Thyroid gland (tissue), 4 donors: ENCODE measurements around the gene KAZALD1. TPM values are rescaled to one million over a fixed set of nuclear protein-coding genes. Genes with fewer than 3 reads are reported as not detected.

Experiments
- DNase-seq, 2 donors: peaks; one replicate each; pipeline ENCODE4 v3.0.0-alpha.2; 2019
- H3K27ac ChIP-seq, 3 donors: fragments of 200-600 bp; sonication (generic); 1 replicate in 2 of 3; 2 replicates in 1 of 3; pipeline ENCODE4 v1.5.1; 2016 to 2019; ENCODE audit warnings: mild to moderate bottlenecking in 1 of 3, moderate library complexity in 1 of 3
- H3K27me3 ChIP-seq: fragments of 200-600 bp; sonication (generic); one replicate; pipeline ENCODE4 v1.5.1; 2019
- H3K36me3 ChIP-seq, 2 donors: fragments of 200-600 bp; sonication (generic); one replicate each; pipeline ENCODE4 v1.5.1; 2016 to 2019
- H3K4me1 ChIP-seq, 2 donors: fragments of 200-600 bp; sonication (generic); one replicate each; pipeline ENCODE4 v1.5.1; 2017 to 2019
- H3K4me3 ChIP-seq, 3 donors: fragments of 200-600 bp; sonication (generic); replicated peaks in 1 of 3; 1 replicate in 2 of 3; 2 replicates in 1 of 3; pipeline ENCODE4 v1.5.1; 2016; ENCODE audit warnings: mild to moderate bottlenecking in 1 of 3
- H3K9me3 ChIP-seq: fragments of 200-600 bp; sonication (generic); one replicate; pipeline ENCODE4 v1.5.1; 2017
- POLR2A ChIP-seq, 2 donors: fragments of 450-650 bp; IDR thresholded peaks; one replicate each; pipeline ENCODE4 v1.6.1; 2017; ENCODE audit warnings: antibody characterized with exemption in 2 of 2, mild to moderate bottlenecking in 2 of 2, moderate library complexity in 1 of 2
- WGBS, 2 donors: methylation state at CpG; one replicate each; pipeline ENCODE4 v1.1.5; 2017; 5-methylcytosine and 5-hydroxymethylcytosine counted together
- intact Hi-C: fragments of 100-400 bp; cut with DNase I; formaldehyde crosslinking; loops from one replicate; pipeline ENCODE4 v1.15.1; 2023
- total RNA-seq, 4 donors: library from RNA; depleted of rRNA; stranded (reverse); fragments of >200 nt; gene quantifications; one replicate each; pipeline ENCODE4 v1.2.3, GENCODE V29; 2016
- TF ChIP-seq, protein P1 (sequence below), 6 experiments: fragments of 200-600 bp in 3 of 6; fragments of 450-650 bp in 3 of 6; sonication (generic) in 3 of 6; IDR thresholded peaks; one replicate each; pipeline ENCODE4 v1.5.1; 2016 to 2019; ENCODE audit warnings: antibody characterized with exemption in 6 of 6, mild to moderate bottlenecking in 2 of 6, inconsistent platforms in 1 of 6, moderate library complexity in 1 of 6

KAZALD1 gene, protein sequence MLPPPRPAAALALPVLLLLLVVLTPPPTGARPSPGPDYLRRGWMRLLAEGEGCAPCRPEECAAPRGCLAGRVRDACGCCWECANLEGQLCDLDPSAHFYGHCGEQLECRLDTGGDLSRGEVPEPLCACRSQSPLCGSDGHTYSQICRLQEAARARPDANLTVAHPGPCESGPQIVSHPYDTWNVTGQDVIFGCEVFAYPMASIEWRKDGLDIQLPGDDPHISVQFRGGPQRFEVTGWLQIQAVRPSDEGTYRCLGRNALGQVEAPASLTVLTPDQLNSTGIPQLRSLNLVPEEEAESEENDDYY
- total RNA-seq: 1 to 10 TPM; 3.1 to 9.9 (median 6.3) TPM

- no peaks in the 10 kb centered on the region for H3K36me3 ChIP-seq
- H3K4me1 ChIP-seq: peaks cover 32 to 45% of the 10 kb centered on the region in 2 donors
- intact Hi-C loops: no loop called here
- DNase-seq: peak in 1 of 2 donors; percentile 32
- peak within 1 kb of the TSS; percentile 30 to 93 (median 53) for H3K4me3 ChIP-seq
- H3K9me3 ChIP-seq: no peaks in the 10 kb centered on the region
- peak within 1 kb of the TSS; percentile 85 to 100 (median 99) for H3K27ac ChIP-seq
- WGBS, 2 donors: 57 to 61% methylated on average over 29 to 31 of the region's 31 CpGs
- H3K27me3 ChIP-seq: no peaks in the 10 kb centered on the region
- TF ChIP-seq POLR2A (IDR thresholded peaks at IDR 0.05): no peak
- TF ChIP-seq, protein P1, sequence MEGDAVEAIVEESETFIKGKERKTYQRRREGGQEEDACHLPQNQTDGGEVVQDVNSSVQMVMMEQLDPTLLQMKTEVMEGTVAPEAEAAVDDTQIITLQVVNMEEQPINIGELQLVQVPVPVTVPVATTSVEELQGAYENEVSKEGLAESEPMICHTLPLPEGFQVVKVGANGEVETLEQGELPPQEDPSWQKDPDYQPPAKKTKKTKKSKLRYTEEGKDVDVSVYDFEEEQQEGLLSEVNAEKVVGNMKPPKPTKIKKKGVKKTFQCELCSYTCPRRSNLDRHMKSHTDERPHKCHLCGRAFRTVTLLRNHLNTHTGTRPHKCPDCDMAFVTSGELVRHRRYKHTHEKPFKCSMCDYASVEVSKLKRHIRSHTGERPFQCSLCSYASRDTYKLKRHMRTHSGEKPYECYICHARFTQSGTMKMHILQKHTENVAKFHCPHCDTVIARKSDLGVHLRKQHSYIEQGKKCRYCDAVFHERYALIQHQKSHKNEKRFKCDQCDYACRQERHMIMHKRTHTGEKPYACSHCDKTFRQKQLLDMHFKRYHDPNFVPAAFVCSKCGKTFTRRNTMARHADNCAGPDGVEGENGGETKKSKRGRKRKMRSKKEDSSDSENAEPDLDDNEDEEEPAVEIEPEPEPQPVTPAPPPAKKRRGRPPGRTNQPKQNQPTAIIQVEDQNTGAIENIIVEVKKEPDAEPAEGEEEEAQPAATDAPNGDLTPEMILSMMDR (IDR thresholded peaks at IDR 0.05): no peak
These were observed at the start of gene KAZALD1 for GRCh38 chr10:101061624-101062231. Gene KAZALD1 (plus strand): TSS chr10:101061989. CDS start chr10:101062593, 604 bp downstream.

- 15 to 26% methylated on average over 12 of the region's 14 CpGs for WGBS, 2 donors
These were observed 49.0 kb upstream of the KAZALD1 start for GRCh38 chr10:101012525-101013364.

GRCh38 chr10:101013365-101013825, 48.4 kb upstream of the KAZALD1 start:
- no peak for DNase-seq
- Histone ChIP-seq H3K4me1 (peaks cover 7 to 10% of the 10 kb centered on the region in 2 donors), H3K36me3 (no peaks in the 10 kb centered on the region), H3K27ac (no peak overlapping the region), H3K4me3 (no peak overlapping the region), H3K9me3 (no peaks in the 10 kb centered on the region), H3K27me3 (peaks cover 7% of the 10 kb centered on the region)
- TF ChIP-seq, protein P1 (IDR thresholded peaks at IDR 0.05): no peak
- no peak for TF ChIP-seq POLR2A (IDR thresholded peaks at IDR 0.05)
- WGBS, 2 donors: 51 to 61% methylated on average over 9 of the region's 9 CpGs
- intact Hi-C loops: loop anchor here (2.0 kb wide), 1 partner anchor 19 kb away; no protein-coding TSS in a partner anchor

More at GRCh38 chr10:101012525-101013364, 49.0 kb upstream of the KAZALD1 start:
- no peaks in the 10 kb centered on the region for H3K36me3 ChIP-seq
- no peaks in the 10 kb centered on the region for H3K9me3 ChIP-seq
- peak; percentile 89 to 90 for DNase-seq
- H3K27me3 ChIP-seq: peaks cover 7% of the 10 kb centered on the region
- H3K27ac ChIP-seq: peak overlapping the region in 1 of 3 donors; percentile 21
- TF ChIP-seq POLR2A (IDR thresholded peaks at IDR 0.05): no peak
- TF ChIP-seq, protein P1 (IDR thresholded peaks at IDR 0.05): peak; percentile 73 to 98 (median 84)
- intact Hi-C loops: loop anchor here (2.0 kb wide), 1 partner anchor 18 kb away; no protein-coding TSS in a partner anchor
- peaks cover 7 to 10% of the 10 kb centered on the region in 2 donors for H3K4me1 ChIP-seq
- H3K4me3 ChIP-seq: no peak overlapping the region

- intact Hi-C loops: no loop called here
- H3K4me1 ChIP-seq: peaks cover 7 to 17% of the 10 kb centered on the region in 2 donors
- DNase-seq: peak; percentile 79 to 83
- H3K36me3 ChIP-seq: no peaks in the 10 kb centered on the region
- WGBS, 2 donors: 20 to 21% methylated on average over 11 of the region's 11 CpGs
- H3K4me3 ChIP-seq: no peak overlapping the region
- TF ChIP-seq, protein P1 (IDR thresholded peaks at IDR 0.05): peak; percentile 80 to 95 (median 86)
- TF ChIP-seq POLR2A (IDR thresholded peaks at IDR 0.05): no peak
- H3K27me3 ChIP-seq: peaks cover 7% of the 10 kb centered on the region
- H3K27ac ChIP-seq: no peak overlapping the region
- H3K9me3 ChIP-seq: no peaks in the 10 kb centered on the region
These were observed 47.4 kb upstream of the KAZALD1 start for GRCh38 chr10:101014230-101014884.
